HG02938 (cell line): Measurements from ENCODE around the gene OPCML.

ENCODE experiments used
- ATAC-seq: cut with Tn5 transposase; IDR thresholded peaks from one replicate; pipeline ENCODE4 v1.9.1; 2021; ENCODE audit warnings: mild to moderate bottlenecking, moderate library complexity; ENCODE audit not compliant: unreplicated experiment

Gene OPCML

DNA sequence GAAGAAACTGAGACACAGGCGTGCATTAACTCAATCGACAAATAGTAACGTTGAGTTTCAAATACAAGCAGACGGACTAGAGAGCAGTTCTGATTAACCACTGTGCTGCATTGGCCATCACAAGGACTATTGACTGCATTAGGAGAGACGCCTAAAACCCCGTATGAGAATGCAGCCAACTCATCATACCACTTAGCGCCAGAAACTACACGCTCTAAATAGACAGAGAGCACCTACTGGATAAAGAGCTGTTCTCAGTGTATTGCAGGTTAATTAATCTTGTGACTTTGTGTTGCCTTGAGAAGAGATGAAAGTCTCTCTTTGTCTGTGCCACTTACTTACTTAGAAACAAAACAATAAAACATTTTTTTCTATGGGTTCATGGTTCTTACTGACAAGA, 484.0 kb downstream of the OPCML start:
- no peak for ATAC-seq

DNA sequence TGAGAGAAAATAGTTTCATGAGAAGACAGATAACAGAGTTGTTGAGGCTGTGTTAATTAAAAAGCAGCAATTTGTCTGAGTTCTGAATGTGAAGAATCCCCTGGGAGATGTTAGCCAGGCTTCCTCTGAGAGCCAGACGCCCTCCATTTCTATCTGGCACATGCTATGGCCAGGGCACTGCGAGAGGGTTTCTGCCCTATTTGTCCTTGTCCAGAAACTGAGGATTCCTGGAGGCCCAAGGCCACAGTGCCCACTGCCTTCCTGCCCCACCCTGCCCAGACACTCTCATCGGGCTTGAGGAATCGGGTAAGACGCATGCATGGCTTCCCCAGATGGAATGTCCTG, 484.6 kb downstream of the OPCML start:
- ATAC-seq = no peak

DNA sequence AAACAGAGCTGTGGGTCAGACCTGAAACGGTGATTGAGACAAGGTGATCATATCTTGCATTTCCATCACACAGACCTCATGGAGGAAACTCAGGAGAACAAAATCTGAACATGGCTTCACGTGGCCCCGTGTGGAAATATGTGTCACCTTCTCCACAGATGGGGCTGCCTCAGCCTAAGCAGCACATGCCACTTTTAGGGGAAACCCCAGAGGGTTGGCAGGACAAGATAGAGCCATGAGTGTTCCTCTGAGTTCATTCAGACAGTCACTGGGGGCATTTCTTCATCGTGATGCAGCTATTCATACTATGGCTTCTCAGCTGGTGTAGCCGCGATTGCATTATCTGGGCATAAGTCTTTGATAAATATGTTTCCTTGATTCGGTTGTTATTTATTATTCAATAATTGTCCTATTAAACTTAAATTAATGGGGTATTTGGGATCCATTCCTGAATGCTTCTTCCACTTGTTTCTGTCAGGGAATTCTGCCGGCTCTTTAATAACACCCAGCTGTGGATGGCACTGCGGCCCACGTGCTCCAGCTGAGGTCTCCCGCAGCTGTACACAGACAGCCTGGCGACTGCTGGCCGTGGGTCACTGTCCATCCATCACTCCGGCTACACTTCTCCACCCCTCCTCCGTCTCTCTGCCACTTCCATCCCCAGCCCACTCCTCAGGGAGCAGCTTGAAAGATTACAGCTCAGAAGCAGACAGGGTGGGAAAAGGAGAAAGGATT, 485.1 kb downstream of the OPCML start:
- no peak for ATAC-seq

DNA sequence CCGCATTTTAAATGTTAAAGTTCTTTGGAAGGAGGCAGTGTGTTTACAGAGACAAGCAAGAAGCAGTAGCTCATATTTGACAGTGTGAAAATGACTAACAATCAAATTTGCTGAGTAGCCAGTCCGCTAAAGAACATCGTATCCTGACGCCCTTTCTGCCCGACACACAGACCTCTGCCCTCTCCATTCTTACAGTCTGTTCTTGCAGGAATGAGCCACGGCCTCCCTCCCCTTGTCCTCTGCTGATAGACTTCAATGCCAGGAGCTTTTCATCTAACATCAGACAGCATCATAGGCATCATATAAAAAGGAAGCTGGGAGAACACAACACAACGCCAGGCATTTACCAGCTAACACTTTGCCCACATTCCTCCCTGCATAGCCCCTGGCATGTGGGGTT, 486.0 kb downstream of the OPCML start:
- ATAC-seq = no peak

DNA sequence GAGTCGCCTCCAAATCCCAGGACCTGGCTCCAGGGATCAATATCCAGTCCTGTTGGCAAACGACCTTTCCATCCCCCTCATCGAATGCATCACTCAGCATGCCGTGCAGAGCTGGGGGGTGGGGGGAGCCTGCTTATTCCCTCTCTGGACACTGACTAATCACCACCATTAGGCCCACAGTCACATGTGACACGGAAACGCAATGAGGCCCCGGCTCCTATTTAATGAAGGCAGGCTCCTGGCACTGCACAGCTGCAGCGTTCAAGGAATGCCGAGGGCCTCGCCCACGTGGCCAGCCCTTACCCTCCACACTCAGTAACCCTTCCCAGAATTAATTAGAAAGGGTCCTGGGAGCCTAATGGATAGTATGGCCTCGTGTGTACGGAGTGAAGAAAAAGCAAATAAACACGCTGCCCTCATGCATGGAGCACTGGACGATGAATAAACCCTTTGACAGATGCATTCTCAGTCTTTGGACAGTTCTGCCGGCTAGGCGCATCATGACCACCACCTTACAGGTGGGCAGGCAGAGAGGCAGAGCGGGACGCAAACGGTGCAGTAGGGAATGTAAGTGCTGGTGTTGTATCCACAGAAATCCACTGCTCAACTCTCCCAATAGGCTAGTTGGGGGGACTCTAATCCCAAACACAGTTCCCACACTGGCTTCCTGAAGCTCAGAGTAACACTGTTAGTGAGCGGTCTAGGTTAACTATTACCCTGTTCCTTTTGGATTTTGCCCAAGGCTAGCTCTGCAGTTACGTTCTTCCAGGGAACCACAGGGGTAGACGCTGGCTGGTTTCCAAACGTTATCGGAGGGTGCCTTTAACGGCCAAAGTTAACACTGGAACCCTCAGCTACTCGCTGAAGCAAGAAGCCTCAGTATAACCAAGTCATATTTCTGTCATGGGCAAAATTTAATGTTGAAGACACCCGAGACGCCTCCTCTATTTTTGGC, 490.1 kb downstream of the OPCML start:
- no peak for ATAC-seq

DNA sequence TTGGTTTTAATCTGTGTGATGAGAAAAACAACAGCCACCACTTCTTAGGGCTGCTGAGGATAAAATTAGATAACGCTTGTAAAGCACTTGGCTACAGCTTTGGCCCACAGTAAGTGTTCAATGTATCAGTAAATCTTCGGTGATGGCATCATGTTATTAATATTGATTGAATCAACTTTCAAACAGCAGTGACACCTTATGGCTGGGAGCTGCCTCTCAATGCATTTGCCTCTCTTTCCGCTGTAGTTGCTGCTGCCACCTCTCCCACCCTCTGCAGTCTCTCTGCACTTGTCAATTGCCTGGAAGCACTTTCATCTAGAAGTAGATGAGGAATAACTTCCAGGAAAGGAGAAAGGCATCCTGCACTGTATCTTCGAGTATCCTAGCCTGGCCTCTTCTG, 491.1 kb downstream of the OPCML start:
- no peak for ATAC-seq

DNA sequence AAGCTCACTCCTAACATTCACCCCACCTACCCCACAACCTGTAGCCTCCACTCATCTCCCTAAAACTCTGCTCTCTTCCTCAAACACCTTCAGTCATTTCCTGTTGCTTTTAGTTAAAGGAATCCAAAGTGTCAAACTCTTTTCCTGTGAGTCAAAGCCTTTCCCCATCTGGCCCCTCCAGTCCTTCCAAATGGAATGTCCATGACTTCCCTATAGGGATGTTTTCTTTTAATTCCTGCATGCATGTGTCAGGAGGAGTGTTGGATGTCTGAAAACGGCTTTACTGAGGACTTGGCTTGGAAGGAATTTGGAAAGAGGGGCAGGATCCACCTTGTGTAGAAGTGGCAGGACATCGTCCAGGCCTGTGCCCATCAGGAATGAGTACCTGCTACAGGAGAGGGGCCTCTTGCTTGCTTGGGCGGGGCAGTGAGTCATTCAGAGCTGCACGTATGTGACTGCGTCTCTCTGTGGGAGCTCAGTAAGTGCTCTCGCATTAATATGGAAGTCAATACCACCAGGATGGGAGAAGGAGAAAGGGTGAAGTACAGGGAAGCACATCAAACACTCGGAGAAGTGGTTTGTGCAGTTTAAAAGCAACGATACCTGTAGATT, 491.9 kb downstream of the OPCML start:
- ATAC-seq = no peak

DNA sequence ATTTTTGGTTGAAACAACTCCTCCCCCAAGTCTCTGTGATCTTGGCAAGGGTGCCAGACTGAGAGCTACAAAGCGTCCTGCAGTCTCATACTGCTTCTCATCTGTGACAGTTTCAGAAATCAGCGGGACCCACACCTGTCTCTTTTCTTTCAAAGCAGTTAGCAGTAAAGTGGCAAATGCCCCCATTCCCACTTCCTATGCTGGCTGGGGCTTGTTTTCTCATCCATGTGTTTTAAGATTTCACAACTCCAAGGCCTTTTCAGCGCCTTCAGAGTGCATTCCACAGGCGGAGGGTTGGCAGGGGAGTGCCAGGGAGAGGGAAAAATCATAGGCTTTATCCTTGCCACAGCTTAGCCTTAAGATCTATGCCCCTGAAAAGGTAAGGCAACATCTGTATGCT, 493.5 kb downstream of the OPCML start:
- no peak for ATAC-seq

DNA sequence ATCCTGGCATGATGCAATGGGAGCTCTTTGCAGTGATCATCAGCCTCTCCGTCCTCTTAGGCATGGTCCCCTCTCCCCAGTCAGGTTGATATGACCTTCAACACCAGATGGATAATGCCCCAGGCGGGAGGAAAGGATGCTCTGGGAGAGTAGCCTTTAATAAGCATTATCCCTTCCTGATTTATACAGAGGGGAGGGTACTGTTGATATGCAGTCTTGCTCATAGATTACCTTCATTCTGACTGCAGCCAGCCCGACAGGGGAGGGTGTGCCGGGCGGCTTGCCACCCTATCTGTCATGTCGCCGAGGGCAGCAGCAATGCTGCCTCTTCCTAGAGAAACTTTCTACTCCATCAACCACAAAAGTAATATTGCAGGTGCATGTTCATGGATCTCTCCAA, 497.4 kb downstream of the OPCML start:
- no peak for ATAC-seq

DNA sequence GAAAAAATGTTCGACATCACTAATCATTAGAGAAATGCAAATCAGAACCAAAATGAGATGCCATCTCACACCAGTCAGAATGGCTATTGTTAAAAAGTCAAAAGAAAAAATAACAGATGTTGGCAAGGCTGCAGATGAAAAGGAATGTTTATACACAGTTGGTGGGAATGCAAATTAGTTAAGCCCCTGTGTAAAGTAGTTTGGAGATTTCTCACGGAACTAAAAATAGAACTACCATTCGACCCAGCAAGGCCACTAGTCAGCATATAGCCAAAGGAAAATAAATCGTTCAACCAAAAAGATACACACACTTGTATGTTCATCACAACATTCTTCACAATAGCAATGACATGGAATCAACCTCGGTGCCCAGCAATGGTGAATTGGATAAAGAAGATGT, 503.2 kb downstream of the OPCML start:
- ATAC-seq = no peak

DNA sequence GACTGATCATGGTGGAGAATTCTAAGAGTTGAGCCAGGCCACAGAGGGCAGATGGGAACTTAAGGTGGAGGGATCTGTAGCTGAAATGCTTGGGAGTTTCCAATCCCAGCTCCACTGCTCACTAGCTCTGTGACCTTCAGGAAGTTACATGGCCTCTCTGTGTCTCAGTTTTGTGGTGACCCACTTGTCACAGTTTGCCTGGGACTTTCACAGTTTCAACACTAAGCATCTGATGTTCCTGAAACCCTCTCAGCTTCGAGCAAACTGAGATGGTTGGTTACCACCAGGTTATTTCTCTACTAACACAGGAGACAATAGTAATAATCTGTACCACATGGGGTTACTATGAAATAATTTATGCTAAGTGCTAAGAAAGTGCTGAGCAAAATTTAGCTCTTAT, 505.3 kb downstream of the OPCML start:
- ATAC-seq = no peak

DNA sequence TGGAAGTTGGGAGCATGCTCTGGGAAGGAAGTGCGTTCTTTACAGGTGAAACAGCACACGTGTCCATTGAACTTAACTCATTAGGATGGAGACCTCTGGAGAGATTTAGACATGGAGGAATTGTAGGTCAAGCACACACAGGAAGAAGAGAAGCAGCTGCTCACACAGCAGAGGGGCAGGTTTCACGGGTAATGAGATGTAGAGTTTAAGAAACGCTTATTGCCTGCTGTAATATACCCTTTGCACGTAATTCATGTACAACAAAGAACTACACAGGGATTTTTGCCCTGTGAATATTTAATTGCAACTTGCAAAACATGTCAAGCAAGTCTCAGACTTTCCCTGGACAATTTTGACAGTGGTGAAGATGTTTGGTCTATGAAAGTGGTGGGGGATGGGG, 508.0 kb downstream of the OPCML start:
- no peak for ATAC-seq

DNA sequence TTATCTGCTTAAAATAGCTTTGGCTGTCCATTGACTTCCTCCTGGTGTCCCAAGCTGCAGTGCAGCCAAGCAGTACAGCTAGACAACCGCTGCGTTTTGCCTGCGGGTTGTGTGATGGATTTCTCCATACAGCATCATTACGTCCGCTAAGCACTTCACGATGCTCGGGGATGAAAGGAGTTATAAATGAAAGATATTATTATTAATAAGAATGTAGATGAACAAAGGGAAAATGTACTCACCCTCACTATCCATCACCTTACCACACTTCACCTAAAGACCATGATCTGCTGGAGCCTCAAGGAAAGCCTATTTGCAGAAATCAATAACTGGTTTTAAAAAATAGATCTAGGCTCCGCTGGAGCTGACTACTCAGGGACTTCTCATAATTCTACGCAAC, 509.1 kb downstream of the OPCML start:
- no peak for ATAC-seq

DNA sequence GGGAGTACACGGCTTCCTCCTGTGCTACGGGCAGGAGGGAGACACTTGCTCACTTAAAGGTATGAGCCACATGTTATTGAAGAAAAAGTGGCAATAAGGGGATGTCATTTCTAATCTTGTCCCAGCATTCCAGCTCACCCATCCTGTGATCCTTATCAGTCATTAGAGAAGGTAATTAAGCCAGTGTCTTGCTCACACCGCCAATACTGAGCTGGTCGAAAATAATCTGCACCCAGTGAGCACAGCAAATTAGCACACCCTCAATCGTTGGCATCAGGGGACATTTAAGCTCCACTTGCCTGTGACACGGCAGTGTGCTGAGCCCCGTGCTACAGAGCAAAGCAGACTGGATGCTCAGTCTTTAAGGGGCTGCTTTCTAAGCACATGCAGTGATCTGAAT, 510.7 kb downstream of the OPCML start:
- ATAC-seq = no peak

DNA sequence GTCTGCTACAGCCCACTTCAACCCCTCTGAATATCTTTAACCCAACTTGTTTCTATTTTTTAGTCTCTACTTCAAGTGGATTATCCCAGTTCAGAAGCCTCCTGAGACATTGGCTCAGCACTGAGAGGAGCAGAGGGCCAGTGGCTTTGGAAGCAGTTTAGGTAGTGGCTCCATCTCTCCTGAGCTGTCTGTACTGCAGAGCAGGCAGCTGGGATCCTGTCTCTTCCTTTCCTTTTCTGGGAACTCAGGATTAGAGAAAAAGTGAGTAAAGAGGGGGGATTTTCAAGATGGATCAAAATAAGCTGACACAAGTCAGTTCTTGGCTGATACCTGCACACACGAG, 512.0 kb downstream of the OPCML start:
- ATAC-seq = no peak

DNA sequence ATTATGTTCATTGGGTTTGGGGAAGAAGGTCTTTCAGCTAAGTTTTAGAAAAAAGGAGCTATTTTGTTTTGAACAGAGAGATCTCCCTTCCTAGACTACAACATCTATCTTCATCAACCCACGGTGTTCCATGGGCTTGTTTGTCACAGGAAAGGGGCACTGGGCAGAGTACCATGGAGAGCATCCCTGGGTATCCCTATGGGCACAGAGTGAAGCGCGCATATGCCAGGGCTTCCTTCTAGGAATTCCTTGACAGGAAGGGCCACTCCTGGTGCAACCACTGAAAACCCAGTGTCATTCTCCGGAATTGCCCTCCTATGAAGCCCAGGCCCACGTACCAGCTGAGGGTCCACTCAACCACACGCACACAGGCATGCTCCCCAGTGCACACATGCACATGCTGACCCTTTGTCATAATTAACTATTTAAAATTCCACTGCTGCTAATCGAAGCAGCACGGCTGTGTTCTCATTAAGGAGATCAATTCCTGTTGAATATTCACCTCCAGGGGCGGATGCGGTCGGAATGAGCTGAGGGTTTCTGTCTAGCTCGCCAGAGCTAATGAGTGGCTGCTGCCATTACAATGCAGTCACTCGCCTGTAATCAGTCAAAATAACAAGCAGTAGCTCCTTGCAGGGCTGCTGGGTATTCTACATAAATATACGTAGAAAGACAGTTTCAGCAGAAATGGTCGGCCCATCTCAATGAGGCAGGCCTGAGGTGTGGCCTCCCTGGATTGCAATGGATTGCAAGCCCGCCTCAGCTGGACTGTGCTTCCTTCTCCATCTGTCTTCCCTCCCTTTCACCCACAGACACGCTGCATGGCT, 512.5 kb downstream of the OPCML start:
- ATAC-seq = no peak

DNA sequence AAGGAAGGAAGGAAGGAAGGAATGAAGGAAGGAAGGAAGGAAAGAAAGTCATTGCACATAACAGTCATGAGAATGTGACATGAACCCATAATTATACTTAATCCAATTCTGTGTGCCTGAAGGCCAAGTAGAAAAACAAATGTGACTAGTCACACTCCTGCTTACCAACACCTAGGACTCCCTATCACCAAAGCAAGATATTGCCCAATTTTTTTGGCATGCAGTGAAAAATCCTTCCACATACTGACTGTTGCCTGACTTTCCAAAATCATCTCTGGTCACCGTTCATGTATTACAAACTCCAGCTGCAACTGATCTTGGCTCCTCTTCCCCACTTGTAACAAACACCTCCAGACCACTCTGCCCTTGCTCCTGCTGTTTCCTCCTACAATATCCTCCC, 516.8 kb downstream of the OPCML start:
- no peak for ATAC-seq

DNA sequence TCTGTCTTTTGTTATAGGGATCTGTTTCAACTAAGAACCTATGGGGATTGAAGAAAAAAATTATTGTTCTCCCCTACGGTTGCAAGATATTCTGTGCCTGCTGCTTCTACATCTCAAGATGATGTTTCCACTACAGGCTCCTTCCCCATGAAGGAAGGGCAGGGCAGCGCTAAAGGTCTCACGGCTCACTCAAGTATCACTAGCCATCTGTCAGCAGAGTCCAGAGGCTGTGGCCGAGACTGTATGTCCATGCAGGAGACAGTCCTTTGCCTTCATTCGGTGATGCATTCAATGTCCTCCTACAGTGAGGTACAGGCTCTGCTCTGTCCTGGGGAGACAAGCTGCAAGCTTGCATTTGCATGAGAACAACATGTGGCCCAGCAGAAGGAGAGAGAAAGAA, 518.0 kb downstream of the OPCML start:
- no peak for ATAC-seq

DNA sequence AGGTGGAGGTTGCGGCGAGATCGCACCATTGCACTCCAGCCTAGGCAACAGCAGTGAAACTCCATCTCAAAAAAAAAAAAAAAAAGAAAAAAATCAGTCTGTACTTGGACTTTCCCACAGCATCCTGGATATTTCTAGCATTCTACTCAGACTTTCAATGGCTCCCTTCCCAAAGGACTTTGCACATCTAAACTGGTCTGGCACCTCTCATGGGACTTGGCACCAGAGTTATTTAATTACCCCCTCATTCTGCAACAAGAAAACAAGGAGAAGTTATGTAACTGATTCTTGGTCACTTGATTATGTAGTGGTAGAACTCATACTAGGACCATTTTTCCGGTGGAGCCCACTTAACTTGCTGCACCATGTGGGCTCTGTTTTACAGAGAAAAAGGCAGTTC, 519.5 kb downstream of the OPCML start:
- ATAC-seq = no peak

DNA sequence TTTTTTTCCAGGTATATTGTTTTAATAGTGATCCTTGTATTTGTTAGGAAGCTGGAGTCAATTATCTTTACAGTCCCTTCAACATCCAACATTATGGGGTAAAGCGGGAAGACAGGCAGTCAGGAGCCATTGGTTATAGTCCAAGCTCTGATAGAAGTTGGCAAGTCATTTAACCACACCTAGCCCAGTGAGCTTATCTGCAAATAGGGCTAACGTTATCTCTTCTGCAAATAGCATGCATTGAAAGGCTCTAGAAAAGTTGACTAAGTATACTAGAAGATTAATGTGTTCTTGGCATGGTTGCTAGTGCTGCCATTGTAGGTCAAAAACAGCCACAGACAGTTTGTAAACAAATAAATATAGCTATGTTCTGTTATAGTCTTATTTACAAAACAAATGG, 520.7 kb downstream of the OPCML start:
- ATAC-seq = no peak

DNA sequence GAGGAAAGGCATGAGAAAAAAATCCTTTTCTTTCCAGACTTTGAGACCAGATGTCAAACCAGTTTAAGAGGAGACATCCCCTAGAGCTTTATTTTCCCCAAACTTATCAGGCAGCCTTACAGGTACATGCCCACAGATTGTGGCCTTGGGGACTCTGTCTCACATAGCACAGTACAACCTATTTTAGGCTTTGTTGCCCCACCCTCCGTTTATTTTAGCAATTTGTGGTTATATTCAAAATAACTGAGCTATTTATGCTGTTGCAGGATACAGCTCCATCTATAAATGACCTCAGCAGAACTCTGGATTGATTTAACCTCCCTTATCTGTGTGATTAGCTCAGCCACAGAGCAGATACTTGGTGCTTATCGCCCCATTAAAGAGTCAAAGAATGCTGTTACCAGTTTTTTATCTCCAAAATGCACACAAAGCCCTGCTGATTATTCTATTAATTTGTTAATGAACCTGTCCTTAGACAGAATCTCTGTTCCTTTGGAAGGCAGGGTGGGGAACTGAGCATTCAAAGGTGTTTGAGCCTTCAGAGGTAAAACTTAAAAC, 525.2 kb downstream of the OPCML start:
- ATAC-seq = no peak
